Superior temporal gyrus (tissue), 1 donor: ENCODE results near the gene DGKH.
"Not testable (repeated sequence)": the region's sequence is repeated elsewhere in the genome, so short reads cannot be mapped to it uniquely, and the experiment has no call there.

ENCODE experiments used
- DNase-seq: peaks from one replicate; pipeline ENCODE4 v3.0.0-alpha.2; 2016; ENCODE audit errors: extremely low spot score

Gene DGKH

GRCh38 chr13:42155251-42155650 is 106.8 kb downstream of the DGKH start:
- DNase-seq: no peak

DNA sequence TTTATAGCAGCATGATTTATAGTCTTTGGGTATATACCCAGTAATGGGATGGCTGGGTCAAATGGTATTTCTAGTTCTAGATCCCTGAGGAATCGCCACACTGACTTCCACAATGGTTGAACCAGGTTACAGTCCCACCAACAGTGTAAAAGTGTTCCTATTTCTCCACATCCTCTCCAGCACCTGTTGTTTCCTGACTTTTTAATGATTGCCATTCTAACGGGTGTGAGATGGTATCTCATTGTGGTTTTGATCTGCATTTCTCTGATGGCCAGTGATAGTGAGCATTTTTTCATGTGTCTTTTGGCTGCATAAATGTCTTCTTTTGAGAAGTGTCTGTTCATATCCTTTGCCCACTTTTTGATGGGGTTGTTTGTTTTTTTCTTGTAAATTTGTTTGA is 114.9 kb downstream of the DGKH start:
- DNase-seq: not testable (repeated sequence)

GRCh38 chr13:42163910-42164309 is 115.5 kb downstream of the DGKH start:
- DNase-seq: not testable (repeated sequence)

DNA sequence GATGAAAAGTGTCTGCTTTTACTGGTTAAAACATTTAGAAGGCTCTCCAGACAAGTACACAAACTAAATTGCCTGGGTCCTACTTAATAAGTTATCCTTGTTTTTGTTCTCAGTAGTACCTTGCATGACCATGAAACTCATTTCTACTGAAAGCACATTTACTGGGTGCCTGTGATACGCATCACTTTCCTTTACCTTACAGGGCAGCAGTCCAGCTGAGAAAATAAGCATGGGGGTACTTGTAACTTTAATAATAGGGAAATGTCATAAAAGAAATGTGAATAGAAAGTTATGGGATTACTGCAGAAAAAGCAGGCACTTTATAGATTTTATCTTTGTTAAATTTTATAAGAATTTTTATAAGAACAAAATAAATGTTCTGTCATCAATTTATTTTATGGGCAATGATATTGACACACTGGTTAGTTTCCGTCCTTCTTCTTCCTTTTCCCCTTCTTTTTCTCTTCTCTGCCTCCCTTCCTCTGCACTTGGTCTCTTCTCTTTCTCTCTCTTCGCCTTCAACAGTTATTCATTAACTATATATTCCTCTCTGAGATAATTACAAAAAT is 116.2 kb downstream of the DGKH start:
- no peak for DNase-seq

DNA sequence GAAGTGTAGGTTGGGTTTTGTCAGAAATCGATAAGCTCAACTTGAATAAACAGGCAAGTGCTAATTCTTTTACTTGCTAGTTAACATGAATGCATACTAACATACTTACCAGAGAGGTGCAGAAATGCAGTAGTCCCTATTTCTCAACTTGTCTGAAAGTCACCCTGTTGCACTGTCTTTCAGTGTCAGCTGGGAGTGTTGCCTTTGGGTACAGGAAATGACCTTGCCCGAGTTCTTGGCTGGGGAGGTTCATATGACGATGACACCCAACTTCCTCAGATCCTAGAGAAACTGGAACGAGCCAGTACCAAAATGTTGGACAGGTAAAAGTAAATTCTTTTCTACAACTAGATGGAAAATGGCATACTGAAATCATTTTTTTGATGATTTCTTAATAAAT is 120.0 kb downstream of the DGKH start:
- DNase-seq: no peak

GRCh38 chr13:42170029-42170428 is 121.6 kb downstream of the DGKH start:
- no peak for DNase-seq

- DNase-seq: no peak
Observed at GRCh38 chr13:42173789-42174343, 125.4 kb downstream of the DGKH start.

GRCh38 chr13:42174344-42175162 is 126.1 kb downstream of the DGKH start:
- DNase-seq: no peak

DNA sequence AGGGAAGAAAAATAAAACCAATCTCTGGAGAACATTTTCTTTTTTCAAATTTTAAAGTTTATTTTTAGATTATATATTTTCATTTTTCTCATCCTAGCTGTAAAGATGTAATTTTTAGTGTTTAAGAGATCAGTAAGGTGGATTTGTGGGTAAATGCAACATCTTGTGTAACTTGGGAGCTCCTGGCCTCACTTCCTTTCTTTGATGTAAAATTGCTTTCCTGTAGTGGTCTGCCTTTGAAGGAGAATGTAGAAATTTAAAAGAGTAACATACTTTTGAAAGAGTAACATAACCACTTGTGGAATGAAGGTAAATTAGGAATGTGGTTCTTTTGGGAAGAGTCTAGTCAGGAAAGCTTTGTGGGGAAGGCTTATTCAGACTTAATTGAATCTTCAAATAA is 127.8 kb downstream of the DGKH start:
- DNase-seq: no peak

GRCh38 chr13:42177189-42177588 is 128.7 kb downstream of the DGKH start:
- no peak for DNase-seq

GRCh38 chr13:42181381-42181953 is 133.0 kb downstream of the DGKH start:
- DNase-seq: no peak

DNA sequence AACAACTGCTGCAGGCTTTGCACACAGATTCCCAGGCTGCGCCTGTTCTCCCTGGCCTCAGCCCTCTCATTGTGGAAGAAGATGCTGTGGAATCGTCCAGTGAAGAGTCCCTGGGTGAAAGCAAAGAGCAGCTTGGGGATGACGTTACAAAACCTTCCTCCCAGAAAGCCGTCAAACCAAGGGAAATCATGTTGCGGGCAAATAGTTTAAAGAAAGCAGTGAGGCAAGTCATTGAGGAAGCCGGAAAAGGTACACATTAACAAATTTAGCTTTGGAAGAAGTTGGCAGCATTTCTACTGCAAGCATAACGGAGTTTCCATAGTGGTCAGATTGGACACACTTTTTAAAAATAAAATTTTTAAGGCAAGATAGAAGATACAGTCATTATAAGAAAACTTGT is 140.6 kb downstream of the DGKH start:
- DNase-seq: no peak

DNA sequence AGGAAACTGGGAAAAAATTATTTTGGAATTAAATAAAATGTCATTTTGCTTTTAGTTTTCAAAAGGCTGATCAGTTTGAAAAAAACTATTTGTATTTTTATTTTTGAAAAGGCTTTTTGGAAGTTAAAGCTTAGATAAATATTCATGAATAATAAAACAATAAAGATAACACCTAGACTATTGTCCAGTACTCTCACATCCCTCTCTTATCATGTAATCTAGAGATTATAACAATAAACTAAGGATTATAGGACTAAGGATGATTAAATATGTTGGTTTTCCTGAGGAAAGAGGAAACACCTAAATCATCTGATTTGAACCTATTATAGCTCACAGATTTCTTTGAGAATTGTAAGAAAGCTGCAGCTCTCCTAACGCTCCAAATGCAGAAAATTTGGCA is 142.1 kb downstream of the DGKH start:
- no peak for DNase-seq

DNA sequence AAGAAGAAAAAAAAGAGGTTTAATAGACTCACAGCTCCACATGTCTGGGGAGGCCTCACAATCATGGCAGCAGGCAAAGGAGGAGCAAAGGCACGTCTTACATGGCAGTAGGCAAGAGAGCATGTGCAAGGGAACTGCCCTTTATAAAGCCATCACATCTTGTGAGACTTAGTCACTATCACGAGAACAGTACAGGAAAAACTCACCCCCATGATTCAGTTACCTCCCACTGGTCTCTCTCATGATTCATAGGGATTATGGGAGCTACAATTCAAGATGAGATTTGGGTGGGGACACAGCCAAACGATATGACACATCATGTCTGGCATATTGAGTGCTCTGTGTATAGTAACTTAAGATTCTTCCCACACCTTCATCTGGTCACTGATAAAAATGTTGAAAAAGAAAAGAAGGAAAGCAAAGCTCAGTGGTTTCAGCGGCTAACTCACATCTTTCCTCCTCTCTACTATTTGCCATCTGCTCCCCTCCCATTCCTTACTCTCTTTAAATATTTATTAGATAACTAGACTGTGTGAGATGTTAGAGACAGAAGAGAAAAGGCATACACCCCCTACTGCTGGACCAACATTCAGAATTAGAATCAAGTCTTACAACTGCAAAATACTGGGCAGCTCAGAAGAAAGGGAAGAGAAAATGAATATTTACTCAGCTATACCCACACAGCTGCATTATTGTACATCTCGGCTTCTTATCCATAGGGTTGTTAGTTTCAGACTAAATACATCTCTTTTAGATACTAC is 163.4 kb downstream of the DGKH start:
- no peak for DNase-seq

- DNase-seq: no peak
Observed at GRCh38 chr13:42214446-42214845, 166.0 kb downstream of the DGKH start.

- peak; percentile 44 for DNase-seq
Observed at GRCh38 chr13:42215578-42216421, 167.4 kb downstream of the DGKH start.

DNA sequence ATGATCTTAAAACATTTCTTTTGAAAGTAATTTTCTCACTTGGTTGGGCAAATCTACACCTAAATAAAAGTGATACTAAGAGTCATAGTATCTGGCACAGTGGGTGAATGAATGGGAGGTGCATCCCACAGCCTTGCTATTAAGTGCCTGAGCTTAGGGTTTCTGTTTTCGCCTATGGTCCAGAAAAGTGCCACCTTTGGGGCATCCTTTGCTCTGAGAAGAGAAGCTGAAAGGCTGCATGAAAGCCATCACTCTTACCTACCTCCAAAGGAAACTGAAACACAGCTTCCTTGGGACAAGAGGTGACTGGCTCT is 167.9 kb downstream of the DGKH start:
- DNase-seq: no peak

DNA sequence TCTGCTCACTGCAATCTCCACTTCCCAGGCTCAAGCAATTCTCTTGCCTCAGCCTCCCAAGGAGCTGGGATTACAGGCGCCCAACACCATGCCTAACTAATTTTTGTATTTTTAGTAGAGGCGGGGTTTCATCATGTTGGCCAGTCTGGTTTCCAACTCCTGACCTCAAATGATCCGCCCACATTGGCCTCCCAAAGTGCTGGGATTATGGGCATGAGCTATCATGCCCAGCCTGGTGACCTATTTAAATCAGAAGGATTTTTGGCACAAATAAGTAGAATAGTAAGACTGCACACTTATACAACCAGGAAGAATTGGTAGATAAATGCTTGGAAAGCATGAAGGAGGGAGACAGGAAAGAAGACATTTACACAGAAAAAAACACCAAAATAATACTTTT is 170.1 kb downstream of the DGKH start:
- DNase-seq: no peak

GRCh38 chr13:42219051-42219450 is 170.6 kb downstream of the DGKH start:
- no peak for DNase-seq

- DNase-seq: no peak
Observed at GRCh38 chr13:42219876-42220275, 171.4 kb downstream of the DGKH start.

DNA sequence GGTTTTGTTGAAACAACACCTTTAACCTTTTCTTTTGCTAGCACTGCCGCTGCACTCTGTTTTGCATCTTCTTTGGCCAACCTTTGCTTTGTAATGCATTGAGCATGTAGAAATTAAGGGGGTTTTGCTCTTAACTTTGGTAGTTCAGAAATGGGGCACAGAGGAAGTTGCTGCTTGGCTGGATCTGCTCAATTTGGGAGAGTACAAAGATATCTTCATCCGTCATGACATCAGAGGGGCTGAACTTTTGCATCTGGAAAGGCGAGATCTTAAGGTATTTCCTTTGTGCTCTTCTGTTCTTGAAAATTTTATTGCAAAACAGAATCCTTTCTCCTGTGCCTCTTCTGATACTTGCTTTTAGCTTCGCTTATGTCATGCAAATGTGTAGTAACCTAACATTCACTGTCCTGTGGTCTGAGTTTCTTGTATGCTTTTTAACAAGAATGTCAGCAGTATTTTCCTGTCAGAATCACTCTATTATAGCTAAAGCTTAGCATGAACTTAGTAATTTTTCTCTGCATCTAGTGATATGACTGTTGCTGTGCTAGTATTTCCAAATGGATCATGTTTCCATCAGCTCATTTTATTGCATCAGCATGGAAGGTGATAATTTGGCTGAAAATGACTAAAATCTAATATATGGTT is 172.8 kb downstream of the DGKH start:
- DNase-seq: no peak
